Hypothalamus (tissue), 51 donors: ENCODE data around the gene CDH2.
A peak's percentile ranks its signal among the peaks of the same experiment; 100 is the strongest.
"Not testable (repeated sequence)": the region's sequence is repeated elsewhere in the genome, so short reads cannot be mapped to it uniquely, and the experiment has no call there.

Experiments used
- DNase-seq, 51 donors: peaks; one replicate each; lab custom pipeline; 2025; lab: John Stamatoyannopoulos, UW

CDH2 gene

GRCh38 chr18:27950648-27951228 lies 226.2 kb downstream of the CDH2 start:
- no peak for DNase-seq

GRCh38 chr18:27948986-27949385 lies 227.9 kb downstream of the CDH2 start:
- no peak for DNase-seq

GRCh38 chr18:27942706-27943105 lies 234.2 kb downstream of the CDH2 start:
- no peak for DNase-seq

DNA sequence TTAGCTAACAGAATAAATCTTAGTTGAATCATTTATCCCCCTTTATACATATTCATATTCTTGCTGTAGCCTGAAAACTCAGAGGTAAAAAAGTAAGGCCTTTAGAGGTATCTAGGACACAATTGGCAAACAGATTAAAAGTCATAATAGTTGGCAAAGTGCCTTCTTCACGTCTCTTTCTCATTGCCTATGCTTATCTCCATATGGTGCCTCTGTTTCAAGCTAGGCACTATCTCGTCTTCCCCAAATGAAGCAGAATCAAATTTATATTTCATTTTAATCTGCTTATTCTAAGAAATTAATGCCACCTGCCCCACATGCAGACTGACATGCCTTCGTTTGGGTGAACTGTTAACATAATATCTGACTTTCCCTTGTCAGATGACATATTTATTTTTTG lies 245.4 kb downstream of the CDH2 start:
- DNase-seq = no peak

DNA sequence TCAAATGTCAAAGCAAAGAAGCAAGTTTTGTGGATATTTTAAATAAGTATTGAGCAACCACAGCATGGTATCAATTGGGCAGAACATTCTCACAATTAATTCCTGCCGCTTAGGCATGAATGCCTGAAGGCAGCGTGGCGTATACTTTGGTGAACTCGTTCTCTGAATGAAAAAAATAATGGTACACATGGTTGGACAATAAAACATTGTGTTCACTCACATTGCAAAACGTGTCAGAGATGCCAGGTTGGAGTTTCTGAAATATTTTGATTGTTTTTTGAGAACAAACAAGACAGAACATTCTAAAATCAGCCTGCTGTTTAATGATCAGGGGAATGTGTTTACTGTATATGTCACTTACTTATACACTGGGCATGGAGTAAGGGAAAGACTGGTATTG lies 254.2 kb downstream of the CDH2 start:
- no peak for DNase-seq

DNA sequence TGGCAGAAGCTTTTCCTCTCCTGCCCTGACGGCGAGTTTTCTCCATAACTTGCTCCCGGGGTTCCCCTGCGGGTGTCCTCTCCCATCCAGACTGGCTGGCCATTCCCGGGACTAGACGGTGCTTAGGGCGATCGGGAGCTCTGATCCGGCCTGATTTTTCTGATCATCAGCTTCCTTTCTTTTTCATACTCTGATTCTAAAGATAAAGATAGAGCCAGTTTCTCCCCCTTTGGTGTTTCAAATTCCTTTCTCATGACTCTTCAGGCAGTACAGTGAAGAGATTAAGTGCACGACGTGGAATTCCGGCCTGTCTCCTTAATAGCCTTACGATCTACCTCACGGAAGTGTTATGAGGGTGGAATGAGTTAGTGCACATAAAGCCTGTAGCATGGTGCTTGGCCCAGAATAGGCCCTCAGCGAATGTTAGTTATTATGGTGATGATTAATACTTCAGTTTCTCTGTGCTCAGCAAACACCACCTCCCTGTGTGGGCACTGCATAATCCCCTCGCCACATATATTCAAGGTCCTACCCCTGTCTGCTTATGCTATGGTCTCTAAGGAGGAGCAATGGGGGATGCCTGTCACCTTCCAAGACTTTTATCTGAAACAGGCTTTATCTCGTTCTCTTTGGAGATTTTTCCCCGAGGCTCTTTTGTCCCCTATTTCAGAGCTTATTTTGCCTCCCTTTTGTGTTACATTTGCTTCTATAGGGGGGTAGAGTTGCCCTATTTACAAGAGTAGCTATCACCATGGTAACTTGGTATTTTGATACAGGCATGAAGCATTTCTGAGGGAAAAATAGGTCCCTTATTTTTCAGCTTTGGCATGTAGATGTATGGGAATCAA lies 254.8 kb downstream of the CDH2 start:
- peak in 2 of 51 donors; percentile 2 to 10 for DNase-seq

GRCh38 chr18:27921392-27921791 lies 255.5 kb downstream of the CDH2 start:
- DNase-seq = no peak

DNA sequence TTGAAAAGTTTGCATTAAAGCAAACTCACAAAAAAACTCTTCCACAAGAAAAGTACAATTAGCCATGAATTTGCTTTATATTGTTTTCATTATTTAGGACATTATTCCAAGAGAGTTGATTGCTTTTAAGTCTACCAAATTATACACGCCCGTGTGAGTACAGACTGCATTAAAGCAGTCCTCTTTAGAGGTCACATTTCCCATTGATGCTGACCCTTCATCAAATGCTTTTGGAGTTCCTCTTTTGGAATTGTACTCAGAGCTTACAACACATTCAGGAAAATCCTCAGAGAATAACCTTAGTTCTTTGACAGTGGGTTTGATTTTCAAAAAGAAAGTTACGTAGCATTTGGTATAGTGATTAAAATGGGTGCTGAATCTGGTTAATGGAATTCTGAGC lies 256.1 kb downstream of the CDH2 start:
- no peak for DNase-seq

- DNase-seq = not testable (repeated sequence)
These were observed 270.7 kb downstream of the CDH2 start for GRCh38 chr18:27906189-27906588.

DNA sequence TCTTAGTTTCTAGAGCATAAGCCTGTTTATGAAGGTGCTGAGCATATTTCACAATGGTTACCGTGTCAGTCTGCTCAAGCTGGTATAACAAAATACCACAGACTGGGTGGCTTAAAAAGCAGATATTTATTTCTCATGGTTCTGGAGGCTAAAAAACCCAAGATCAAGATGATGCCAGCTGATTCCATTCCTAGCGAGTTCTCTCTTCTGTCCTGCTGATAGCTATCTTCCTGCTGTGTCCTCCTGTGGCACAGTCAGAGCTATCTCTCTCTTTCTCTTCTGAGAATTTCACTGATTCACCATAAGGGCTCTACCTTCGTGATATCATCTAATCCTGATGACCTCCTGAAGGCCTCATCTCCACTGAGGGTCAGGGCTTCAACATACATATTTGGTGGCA lies 273.0 kb downstream of the CDH2 start:
- DNase-seq = no peak

- DNase-seq = no peak
These were observed 275.3 kb downstream of the CDH2 start for GRCh38 chr18:27901424-27902226.
